Measurements from ENCODE around the gene TPM1.

- no peak for TF ChIP-seq CTCF (conservative IDR thresholded peaks at IDR 0.05; ENCODE audit: low read depth, low read length)
- TF ChIP-seq MAZ (IDR thresholded peaks at IDR 0.05; ENCODE audit: borderline replicate concordance, low read depth, low read length): no peak
- TF ChIP-seq POLR2A (IDR thresholded peaks at IDR 0.05; ENCODE audit: low read depth, low read length): no peak
- no peak for TF ChIP-seq MXI1 (IDR thresholded peaks at IDR 0.05; ENCODE audit: borderline replicate concordance, low read depth, low read length)
- no peak for TF ChIP-seq USF2 (IDR thresholded peaks at IDR 0.05; ENCODE audit: low read depth, low read length)
- no peak for TF ChIP-seq BHLHE40 (IDR thresholded peaks at IDR 0.05; ENCODE audit: low read depth, low read length)
These were observed 30.1 kb upstream of the TPM1 start for GRCh38 chr15:63012444-63012843.
